Cardiac muscle cell (in vitro differentiated cells and primary cell): ENCODE data around the gene SIRT3. TPM values are rescaled to one million over a fixed set of nuclear protein-coding genes. Genes with fewer than 3 reads are reported as not detected.

Source experiments
- DNase-seq, 2 donors: peaks; one replicate each; pipeline versions ENCODE4 v3.0.0 to v3.0.0-alpha.2; 2010 to 2017; ENCODE audit warnings: low read depth in 1 of 2, low spot score in 1 of 2
- H3K27ac ChIP-seq: fragments of 200-600 bp; sonication (generic); 2 replicates; pipeline ENCODE4 v1.5.1; 2016
- H3K27me3 ChIP-seq: fragments of 200-600 bp; sonication (generic); 2 replicates; pipeline ENCODE4 v1.6.0; 2016; ENCODE audit warnings: control low read depth
- H3K36me3 ChIP-seq: fragments of 200-600 bp; sonication (generic); 2 replicates; pipeline ENCODE4 v1.5.1; 2016; ENCODE audit warnings: control low read depth
- H3K4me1 ChIP-seq: fragments of 200-600 bp; sonication (generic); 2 replicates; pipeline ENCODE4 v1.8.1; 2017; ENCODE audit warnings: low read depth, mild to moderate bottlenecking, mixed run types
- H3K4me3 ChIP-seq: fragments of 200-600 bp; sonication (generic); 2 replicates; pipeline ENCODE4 v1.5.1; 2016; ENCODE audit warnings: mild to moderate bottlenecking
- H3K9me3 ChIP-seq: fragments of 200-600 bp; sonication (generic); 2 replicates; pipeline ENCODE4 v1.5.1; 2017; ENCODE audit warnings: low read depth, mild to moderate bottlenecking, control low read depth
- polyA plus RNA-seq: library from polyadenylated mRNA; unstranded; fragments of >200 nt; fragmentation: Nextera tagmentation; extraction: Ambion mirVana; gene quantifications from 2 replicates; pipeline ENCODE4 v1.2.1, GENCODE V29; 2016
- total RNA-seq: library from RNA; depleted of rRNA; stranded (reverse); fragments of >200 nt; gene quantifications from 2 replicates; pipeline ENCODE4 v1.2.3, GENCODE V29; 2016
- TF ChIP-seq, protein P1 (sequence below): IDR thresholded peaks from 2 replicates; pipeline ENCODE4 v1.5.1; 2012; ENCODE audit warnings: low read depth, mild to moderate bottlenecking, low read length

SIRT3 gene
- total and polyA plus RNA-seq, 2 experiments from 2014 or later = 46.1 to 53.6 TPM

DNA sequence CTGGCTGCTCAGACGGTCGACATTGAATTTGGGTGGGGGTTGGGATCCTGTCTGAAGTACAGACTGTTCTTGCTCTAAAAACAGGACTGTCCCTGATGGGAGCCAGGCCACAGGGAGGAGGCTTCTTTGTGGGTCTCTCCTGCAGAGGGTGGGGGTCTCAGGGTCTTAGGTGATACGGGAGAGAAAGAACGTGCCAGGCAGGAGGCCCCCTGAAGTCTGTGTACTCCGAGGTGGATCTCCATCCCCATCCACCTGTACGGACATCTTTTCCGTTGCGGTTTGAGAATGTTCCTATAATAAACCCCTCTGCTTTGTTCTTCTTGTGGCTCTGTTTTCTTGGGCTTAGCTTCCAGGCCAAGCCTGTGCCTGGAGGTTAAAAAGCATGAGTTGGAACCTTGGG is 16.5 kb upstream of the SIRT3 start:
- TF ChIP-seq, protein P1, sequence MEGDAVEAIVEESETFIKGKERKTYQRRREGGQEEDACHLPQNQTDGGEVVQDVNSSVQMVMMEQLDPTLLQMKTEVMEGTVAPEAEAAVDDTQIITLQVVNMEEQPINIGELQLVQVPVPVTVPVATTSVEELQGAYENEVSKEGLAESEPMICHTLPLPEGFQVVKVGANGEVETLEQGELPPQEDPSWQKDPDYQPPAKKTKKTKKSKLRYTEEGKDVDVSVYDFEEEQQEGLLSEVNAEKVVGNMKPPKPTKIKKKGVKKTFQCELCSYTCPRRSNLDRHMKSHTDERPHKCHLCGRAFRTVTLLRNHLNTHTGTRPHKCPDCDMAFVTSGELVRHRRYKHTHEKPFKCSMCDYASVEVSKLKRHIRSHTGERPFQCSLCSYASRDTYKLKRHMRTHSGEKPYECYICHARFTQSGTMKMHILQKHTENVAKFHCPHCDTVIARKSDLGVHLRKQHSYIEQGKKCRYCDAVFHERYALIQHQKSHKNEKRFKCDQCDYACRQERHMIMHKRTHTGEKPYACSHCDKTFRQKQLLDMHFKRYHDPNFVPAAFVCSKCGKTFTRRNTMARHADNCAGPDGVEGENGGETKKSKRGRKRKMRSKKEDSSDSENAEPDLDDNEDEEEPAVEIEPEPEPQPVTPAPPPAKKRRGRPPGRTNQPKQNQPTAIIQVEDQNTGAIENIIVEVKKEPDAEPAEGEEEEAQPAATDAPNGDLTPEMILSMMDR = no peak
- peaks cover 40% of the 10 kb centered on the region for H3K36me3 ChIP-seq

GRCh38 chr11:251550-251949 is 15.4 kb upstream of the SIRT3 start:
- TF ChIP-seq, protein P1 = no peak
- peaks cover 47% of the 10 kb centered on the region for H3K36me3 ChIP-seq
- H3K4me3 ChIP-seq = no peak overlapping the region
- H3K27me3 ChIP-seq = no peaks in the 10 kb centered on the region
- no peaks in the 10 kb centered on the region for H3K9me3 ChIP-seq
- no peak for DNase-seq
- no peak overlapping the region for H3K27ac ChIP-seq
- H3K4me1 ChIP-seq = no peaks in the 10 kb centered on the region

More for the DNA sequence above, 16.5 kb upstream of the SIRT3 start:
- no peaks in the 10 kb centered on the region for H3K27me3 ChIP-seq
- no peaks in the 10 kb centered on the region for H3K9me3 ChIP-seq
- H3K27ac ChIP-seq = no peak overlapping the region
- peaks cover 5% of the 10 kb centered on the region for H3K4me1 ChIP-seq
- no peak for DNase-seq
- no peak overlapping the region for H3K4me3 ChIP-seq

GRCh38 chr11:250740-251299 is 14.7 kb upstream of the SIRT3 start:
- H3K4me1 ChIP-seq = no peaks in the 10 kb centered on the region
- peaks cover 47% of the 10 kb centered on the region for H3K36me3 ChIP-seq
- no peak overlapping the region for H3K4me3 ChIP-seq
- H3K27ac ChIP-seq = no peak overlapping the region
- peak; percentile 68 to 71 for DNase-seq
- TF ChIP-seq, protein P1 = peak; percentile 67
- H3K27me3 ChIP-seq = no peaks in the 10 kb centered on the region
- no peaks in the 10 kb centered on the region for H3K9me3 ChIP-seq

GRCh38 chr11:250274-250673 is 14.1 kb upstream of the SIRT3 start:
- TF ChIP-seq, protein P1 = no peak
- Histone ChIP-seq H3K9me3 (no peaks in the 10 kb centered on the region), H3K36me3 (peaks cover 48% of the 10 kb centered on the region), H3K4me1 (no peaks in the 10 kb centered on the region), H3K27me3 (no peaks in the 10 kb centered on the region), H3K4me3 (no peak overlapping the region), H3K27ac (no peak overlapping the region)
- DNase-seq = no peak

DNA sequence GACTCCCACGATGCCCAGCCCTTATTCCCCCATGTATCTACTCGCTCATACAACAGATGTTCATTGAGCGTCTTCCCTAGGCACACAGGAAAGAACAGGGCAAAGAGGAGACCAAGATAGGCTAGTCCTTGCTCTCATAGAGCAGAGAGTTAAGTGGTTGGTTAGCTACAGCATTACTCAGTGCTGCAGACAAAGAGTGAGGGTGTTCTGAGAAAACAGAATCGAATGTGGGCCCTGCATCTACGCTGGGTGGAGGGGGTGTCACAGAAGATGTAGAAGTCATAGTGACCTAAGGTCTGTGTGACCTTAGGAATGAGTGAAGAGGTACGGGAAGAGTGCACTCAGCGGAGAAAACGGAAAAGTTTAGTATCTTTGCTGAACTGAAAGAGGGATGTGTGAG is 12.9 kb upstream of the SIRT3 start:
- TF ChIP-seq, protein P1 = no peak
- H3K9me3 ChIP-seq = no peaks in the 10 kb centered on the region
- H3K27ac ChIP-seq = no peak overlapping the region
- DNase-seq = no peak
- peaks cover 58% of the 10 kb centered on the region for H3K36me3 ChIP-seq
- no peaks in the 10 kb centered on the region for H3K4me1 ChIP-seq
- H3K27me3 ChIP-seq = no peaks in the 10 kb centered on the region
- no peak overlapping the region for H3K4me3 ChIP-seq
